Adipocyte (in vitro differentiated cells): Measurements from ENCODE around the gene MAEA.
"Not testable (repeated sequence)": the region's sequence is repeated elsewhere in the genome, so short reads cannot be mapped to it uniquely, and the experiment has no call there.

Experiments used
- DNase-seq: peaks from one replicate; pipeline ENCODE4 v3.0.0-alpha.2; 2015; ENCODE audit warnings: low read depth
- H3K27me3 ChIP-seq: replicated peaks from 2 replicates; pipeline ENCODE4 v1.7.0; 2013; ENCODE audit warnings: mild to moderate bottlenecking, low read length, moderate library complexity; ENCODE audit not compliant: control insufficient read depth, insufficient read depth
- H3K36me3 ChIP-seq: 2 replicates; pipeline ENCODE4 v1.7.0; 2013; ENCODE audit warnings: low read length, mild to moderate bottlenecking, moderate library complexity; ENCODE audit not compliant: control insufficient read depth, insufficient read depth, severe bottlenecking
- H3K4me1 ChIP-seq: 2 replicates; pipeline ENCODE4 v1.7.0; 2013; ENCODE audit warnings: mild to moderate bottlenecking, low read length, moderate library complexity; ENCODE audit not compliant: control insufficient read depth, insufficient read depth
- H3K4me3 ChIP-seq: 2 replicates; pipeline ENCODE4 v1.7.0; 2013; ENCODE audit warnings: mild to moderate bottlenecking, low read length, moderate library complexity
- H3K9ac ChIP-seq: 2 replicates; pipeline ENCODE4 v1.7.0; 2013; ENCODE audit warnings: mild to moderate bottlenecking, low read length, moderate library complexity
- H3K9me3 ChIP-seq: 2 replicates; pipeline ENCODE4 v1.7.0; 2013; ENCODE audit warnings: mild to moderate bottlenecking, low read length, moderate library complexity; ENCODE audit not compliant: control insufficient read depth

The MAEA gene

DNA sequence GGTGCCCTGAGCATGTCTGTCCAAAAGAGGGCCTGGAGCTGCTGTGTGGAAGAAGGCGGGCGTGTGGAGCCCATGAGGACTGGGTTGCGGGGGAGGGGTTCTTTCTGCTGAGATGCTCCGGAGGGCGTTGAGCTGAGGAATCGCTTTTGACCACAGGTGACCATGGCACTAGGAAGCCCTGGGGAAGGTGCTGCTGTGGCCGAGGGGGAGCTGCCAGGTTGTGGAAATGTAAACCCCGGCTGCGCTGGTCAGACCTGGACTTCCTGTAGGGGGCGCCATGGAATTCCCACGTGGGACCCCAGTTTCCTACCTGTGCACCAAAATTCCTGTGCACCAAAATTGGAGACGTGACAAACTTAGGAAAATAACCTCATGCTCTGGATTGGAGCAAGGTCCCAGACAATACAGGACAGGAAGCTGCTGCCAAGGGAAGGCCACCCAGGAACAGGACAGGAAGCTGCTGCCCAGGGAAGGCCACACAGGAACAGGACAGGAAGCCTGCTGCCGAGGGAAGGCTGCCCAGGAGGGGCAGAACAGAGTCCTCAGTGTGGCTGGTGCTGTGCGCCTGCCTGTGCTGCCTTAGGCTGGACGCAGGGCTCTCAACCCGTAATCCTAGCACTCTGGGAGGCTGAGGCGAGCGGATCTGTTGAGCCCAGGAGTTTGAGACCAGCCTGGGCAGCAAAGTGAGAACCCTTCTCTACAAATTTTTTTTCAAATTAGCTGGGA lies 29.0 kb downstream of the MAEA start:
- no peak for DNase-seq
- Histone ChIP-seq H3K4me3 (no peak overlapping the region), H3K36me3 (peaks cover 61% of the 10 kb centered on the region), H3K9ac (no peak overlapping the region), H3K27me3 (no peaks in the 10 kb centered on the region), H3K4me1 (peaks cover 9% of the 10 kb centered on the region), H3K9me3 (no peaks in the 10 kb centered on the region)

DNA sequence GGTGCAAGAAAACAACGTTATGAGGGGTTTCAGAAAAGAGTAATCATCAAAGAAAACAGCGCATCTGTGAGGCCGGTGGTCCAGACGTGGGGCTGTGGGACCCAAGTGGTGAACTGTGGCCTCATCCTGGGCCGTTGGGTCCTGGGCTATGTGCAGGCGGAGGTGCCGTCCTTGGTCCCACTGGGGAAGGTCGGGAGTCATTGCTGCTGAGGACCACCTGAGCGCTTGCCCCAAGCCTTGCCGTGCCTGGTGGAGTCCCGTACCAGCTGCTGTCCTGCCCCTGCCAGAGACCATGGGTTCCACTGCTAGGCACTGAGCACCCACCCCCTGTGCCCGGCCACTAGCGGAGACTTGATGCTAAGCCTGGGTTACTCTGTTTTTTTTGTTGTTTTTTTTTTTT lies 31.8 kb downstream of the MAEA start:
- H3K36me3 ChIP-seq = peaks cover 57% of the 10 kb centered on the region
- DNase-seq = no peak
- H3K9ac ChIP-seq = no peak overlapping the region
- peaks cover 9% of the 10 kb centered on the region for H3K4me1 ChIP-seq
- H3K4me3 ChIP-seq = no peak overlapping the region
- no peaks in the 10 kb centered on the region for H3K27me3 ChIP-seq
- no peaks in the 10 kb centered on the region for H3K9me3 ChIP-seq

DNA sequence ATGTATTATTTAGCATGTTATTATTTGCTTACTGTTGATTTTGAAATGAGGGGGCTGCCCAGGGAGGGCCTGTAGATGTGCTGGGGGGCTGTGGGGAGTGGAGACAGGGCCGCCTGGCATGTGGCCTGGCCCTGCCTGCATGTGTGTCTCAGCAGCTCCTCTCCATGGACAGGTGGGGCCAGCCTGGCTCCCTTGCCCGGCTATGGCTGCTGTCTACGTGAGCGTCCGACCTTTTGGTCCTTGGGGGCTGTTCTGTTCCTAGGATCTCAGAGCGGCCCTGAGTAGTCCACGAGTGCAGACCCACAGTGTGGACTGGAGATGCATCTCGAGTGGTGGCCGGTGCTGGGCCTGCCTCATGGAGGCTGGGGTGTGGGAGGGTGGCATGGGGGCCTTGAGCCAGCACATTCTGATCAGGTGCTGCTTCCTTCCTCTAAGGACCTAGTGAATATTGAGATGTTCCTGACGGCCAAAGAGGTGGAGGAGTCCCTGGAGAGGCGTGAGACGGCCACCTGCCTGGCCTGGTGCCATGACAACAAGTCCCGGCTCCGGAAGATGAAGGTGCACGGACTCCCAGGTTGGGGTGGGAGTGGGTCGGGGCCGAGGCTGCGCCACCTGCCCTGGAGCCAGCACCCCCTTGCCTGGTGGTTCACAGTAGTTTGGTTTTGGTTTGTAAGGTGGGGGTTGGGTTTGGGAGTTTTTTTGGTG lies 32.4 kb downstream of the MAEA start:
- Histone ChIP-seq H3K9ac (no peak overlapping the region), H3K36me3 (peaks cover 62% of the 10 kb centered on the region), H3K4me1 (peaks cover 9% of the 10 kb centered on the region), H3K9me3 (no peaks in the 10 kb centered on the region), H3K27me3 (no peaks in the 10 kb centered on the region), H3K4me3 (no peak overlapping the region)
- no peak for DNase-seq

DNA sequence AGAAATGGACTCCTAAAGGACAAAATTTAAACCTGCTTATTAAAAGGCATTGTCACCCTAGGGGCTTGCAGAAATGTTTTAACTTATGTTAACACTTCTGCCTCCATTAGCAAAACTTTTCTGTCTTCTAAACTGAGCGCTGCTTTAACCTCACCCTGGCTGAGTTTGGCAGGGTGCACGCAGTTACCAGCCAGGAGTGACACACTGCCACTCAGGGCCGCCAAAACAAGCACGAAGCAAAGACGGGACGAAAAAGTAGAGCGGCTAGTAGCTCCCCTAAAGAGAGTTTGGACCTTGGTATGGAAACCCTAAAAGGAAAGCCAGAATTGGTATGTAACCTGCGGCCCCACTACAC lies 33.6 kb downstream of the MAEA start:
- Histone ChIP-seq H3K9me3 (no peaks in the 10 kb centered on the region), H3K9ac (no peak overlapping the region), H3K4me1 (peaks cover 9% of the 10 kb centered on the region), H3K4me3 (no peak overlapping the region), H3K36me3 (peaks cover 62% of the 10 kb centered on the region), H3K27me3 (no peaks in the 10 kb centered on the region)
- DNase-seq = no peak

DNA sequence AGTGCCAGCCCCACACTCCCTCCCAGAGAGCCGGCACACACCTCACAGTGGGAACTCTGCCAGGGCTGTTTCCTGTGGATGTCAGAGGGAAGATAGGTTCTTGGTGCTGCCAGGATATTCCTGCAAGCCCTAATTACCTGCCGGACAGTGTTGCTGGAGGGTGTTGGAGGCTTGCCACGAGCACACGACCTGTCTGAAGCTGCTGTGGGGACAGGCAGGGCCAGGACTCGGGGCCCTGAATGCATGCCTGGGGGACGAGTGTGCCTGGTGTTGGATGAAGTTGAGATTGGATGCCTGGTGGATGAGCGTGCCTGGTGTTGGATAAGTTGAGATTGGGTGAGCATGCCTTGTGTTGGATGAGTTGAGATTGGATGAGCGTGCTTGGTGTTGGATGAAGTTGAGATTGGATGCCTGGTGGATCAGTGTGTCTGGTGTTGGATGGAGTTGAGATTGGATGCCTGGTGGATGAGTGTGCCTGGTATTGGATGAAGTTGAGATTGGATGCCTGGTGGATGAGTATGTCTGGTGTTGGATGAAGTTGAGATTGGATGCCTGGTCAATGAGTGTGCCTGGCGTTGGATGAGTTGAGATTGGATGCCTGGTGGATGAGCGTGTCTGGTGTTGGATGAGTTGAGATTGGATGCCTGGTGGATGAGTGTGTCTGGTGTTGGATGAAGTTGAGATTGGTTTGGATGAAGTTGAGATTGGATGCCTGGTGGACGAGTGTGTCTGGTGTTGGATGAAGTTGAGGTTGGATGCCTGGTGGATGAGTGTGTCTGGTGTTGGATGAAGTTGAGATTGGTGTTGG lies 34.1 kb downstream of the MAEA start:
- DNase-seq = peak; percentile 51
- H3K9ac ChIP-seq = no peak overlapping the region

DNA sequence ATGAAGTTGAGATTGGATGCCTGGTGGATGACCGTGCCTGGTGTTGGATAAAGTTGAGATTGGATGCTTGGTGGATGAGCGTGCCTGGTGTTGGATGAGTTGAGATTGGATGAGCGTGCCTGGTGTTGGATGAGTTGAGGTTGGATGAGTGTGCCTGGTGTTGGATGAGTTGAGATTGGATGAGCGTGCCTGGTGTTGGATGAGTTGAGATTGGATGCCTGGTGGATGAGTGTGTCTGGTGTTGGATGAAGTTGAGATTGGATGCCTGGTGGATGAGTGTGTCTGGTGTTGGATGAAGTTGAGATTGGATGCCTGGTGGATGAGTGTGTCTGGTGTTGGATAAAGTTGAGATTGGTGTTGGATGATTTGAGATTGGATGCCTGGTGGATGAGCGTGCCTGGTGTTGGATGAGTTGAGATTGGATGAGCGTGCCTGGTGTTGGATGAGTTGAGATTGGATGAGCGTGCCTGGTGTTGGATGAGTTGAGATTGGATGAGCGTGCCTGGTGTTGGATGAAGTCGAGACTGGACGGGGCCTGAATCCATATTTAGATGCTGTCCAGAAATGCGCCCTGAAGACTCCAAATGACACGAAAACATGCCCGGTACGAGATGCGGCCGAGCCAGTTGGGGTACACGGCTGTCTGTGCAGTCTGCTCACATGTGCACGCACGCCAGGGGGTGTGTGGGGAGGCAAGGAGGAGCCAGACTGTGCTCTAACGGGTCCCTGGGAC lies 34.9 kb downstream of the MAEA start:
- peaks cover 63% of the 10 kb centered on the region for H3K36me3 ChIP-seq
- DNase-seq, H3K9me3 ChIP-seq, H3K4me1 ChIP-seq, H3K27me3 ChIP-seq, H3K4me3 ChIP-seq, H3K9ac ChIP-seq: not testable (repeated sequence)

More for the DNA sequence above, 34.1 kb downstream of the MAEA start:
- Histone ChIP-seq H3K9me3 (no peaks in the 10 kb centered on the region), H3K4me1 (peaks cover 9% of the 10 kb centered on the region), H3K4me3 (no peak overlapping the region), H3K27me3 (no peaks in the 10 kb centered on the region), H3K36me3 (peaks cover 63% of the 10 kb centered on the region)

DNA sequence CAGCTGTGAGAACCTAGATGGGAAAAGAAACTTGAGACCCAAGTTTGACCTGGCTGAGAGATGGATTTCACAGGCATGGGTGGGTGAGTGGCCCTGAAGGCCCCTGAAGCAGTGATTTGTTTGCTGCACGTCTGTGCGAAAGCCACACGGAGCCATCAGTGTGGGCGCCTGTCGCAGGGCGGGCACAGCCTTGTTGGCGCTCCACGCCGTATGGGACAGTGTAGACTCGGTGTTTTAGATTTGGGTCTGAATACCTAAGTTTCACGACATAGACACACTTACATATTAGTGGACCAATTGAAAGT lies 35.4 kb downstream of the MAEA start:
- no peak for DNase-seq
- H3K36me3 ChIP-seq = peaks cover 66% of the 10 kb centered on the region
- H3K9me3 ChIP-seq = no peaks in the 10 kb centered on the region
- no peaks in the 10 kb centered on the region for H3K27me3 ChIP-seq
- H3K4me3 ChIP-seq = no peak overlapping the region
- H3K9ac ChIP-seq = no peak overlapping the region
- H3K4me1 ChIP-seq = peaks cover 5% of the 10 kb centered on the region

DNA sequence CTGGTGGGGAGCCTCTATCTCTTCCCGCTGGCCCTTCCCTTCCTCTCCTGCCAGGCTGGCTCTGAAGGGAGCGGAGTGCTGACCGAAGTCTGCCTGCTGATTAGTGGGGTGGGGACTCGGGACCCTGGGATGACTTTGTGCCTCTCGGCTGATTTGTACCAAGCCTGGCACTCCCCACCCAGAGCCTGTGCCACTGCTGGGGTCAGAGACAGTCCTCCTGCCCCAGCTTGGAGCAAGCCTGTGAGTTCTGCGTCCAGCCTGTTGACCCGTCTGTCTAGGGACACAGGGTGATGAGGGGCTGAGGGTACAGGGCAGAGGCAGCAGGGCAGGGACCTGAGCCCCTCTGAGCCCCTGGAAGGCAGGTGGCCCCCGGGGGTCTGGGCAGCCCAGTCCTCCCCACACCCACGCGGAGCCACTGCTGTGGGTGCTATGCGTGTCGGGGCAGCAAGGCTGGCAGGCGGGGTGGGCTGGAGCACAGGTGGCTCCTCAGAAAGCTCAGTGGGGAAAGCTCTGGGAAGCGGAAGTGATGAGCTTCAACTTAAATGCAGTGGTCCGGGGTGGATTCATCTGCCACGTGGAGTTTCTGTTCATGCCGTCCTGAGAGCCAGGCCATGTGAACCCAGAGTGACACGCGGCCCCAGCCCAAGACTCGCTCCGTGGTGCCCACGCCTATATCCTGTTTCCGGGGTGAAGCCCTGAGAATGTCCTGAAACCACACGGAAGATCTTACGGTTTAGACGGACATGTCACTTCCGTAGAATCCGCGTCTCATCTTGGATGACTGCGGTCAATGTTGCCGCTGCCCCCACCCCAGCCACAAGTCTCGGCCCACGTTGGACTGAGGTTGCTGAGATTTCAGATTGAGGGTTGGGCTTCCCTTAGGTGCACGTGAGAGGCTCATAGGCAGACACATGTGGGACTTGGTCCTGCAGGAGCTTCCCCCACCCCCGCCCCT lies 36.3 kb downstream of the MAEA start:
- DNase-seq = no peak
- H3K4me3 ChIP-seq = no peak overlapping the region
- H3K9me3 ChIP-seq = no peaks in the 10 kb centered on the region
- no peak overlapping the region for H3K9ac ChIP-seq
- H3K36me3 ChIP-seq = peaks cover 72% of the 10 kb centered on the region
- peaks cover 5% of the 10 kb centered on the region for H3K4me1 ChIP-seq
- no peaks in the 10 kb centered on the region for H3K27me3 ChIP-seq

DNA sequence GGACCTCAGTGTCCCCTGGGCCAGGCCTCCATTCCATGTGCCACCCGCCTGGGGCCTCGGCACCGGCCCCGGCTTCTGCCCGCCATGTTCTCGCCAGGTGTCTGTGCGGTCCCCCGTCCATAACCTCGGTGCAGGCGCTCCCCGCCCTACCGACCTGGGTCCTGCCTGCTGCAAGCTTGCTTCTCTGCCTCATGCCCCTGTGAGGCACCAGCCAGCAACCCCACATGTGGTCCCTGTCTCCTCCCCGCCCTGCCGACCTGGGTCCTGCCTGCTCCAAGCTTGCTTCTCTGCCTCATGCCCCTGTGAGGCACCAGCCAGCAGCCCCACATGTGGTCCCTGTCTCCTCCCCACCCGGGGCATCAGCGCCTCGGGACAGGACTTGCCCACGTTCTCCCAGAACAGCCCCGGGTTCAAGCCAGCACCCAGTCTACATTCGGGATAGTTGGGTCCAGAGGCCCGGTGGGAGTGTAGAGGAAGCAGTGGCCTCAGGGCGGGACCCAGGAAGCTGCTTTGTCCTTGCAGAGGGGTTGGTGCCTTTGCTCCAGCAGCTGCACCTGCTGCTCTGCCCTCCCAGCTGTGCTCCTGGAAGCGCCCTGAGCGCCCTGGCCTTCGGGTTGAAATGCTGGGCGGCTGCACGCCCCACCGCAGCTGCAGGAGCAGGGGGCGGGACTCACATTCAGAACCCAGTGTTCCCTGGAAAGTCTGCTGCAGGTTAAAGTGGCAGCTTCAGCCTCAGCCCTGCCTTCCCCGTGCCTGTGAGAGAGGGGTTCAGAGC lies 37.2 kb downstream of the MAEA start:
- DNase-seq = no peak
- Histone ChIP-seq H3K36me3 (peaks cover 76% of the 10 kb centered on the region), H3K4me1 (peaks cover 5% of the 10 kb centered on the region), H3K9ac (no peak overlapping the region), H3K9me3 (no peaks in the 10 kb centered on the region), H3K4me3 (no peak overlapping the region), H3K27me3 (no peaks in the 10 kb centered on the region)
